ENCODE results near the gene PCSK7.

The PCSK7 gene

DNA sequence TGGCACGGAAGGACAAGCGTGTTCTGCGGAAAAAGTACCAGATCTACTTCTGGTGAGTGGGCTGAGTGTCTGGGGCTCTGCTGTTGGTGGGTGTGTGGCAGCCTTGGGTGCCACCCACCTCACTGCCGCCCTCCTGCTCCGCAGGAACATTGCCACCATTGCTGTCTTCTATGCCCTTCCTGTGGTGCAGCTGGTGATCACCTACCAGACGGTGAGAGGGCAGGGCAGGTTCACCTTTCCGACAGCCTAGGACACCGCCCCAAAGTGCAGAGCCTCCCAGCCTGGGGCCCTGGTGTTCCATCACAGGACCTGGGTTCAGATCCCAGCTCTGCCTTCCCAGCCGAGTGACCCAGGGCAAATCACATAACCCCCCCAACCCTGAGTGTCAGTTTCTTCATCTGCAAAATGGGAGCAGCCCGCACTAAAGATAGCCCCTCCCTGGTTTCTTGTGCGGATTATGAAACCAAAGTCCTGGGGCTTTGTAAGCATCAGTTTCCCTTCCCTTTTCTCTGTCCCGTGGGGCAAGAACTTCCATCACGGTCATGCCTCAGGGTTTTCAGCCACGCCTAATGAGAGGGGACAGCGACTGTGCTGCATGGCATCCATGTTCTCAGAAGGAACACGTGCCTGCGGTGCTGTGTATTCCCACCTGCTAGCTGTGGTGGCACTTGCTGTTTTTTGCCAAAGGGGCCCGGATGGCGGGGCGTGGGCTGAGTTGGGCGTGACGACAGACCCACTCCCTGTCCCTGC, 42.5 kb downstream of the PCSK7 start:
- ATAC-seq, result no peak
- TF ChIP-seq CSRNP3 (CRISPR knock-in tag; IDR thresholded peaks at IDR 0.05), result no peak
- no peak for TF ChIP-seq ZNF8 (CRISPR knock-in tag; IDR thresholded peaks at IDR 0.05)
- no peak for TF ChIP-seq PPARA (CRISPR knock-in tag; IDR thresholded peaks at IDR 0.05; ENCODE audit: borderline replicate concordance)
- no peak for TF ChIP-seq ZNF70 (CRISPR knock-in tag; IDR thresholded peaks at IDR 0.05)
- TF ChIP-seq ZNF565 (CRISPR knock-in tag; conservative IDR thresholded peaks at IDR 0.05; ENCODE audit: low read depth), result no peak
- no peak for TF ChIP-seq SNAI2 (CRISPR knock-in tag; IDR thresholded peaks at IDR 0.05)
- TF ChIP-seq TCF4 (CRISPR knock-in tag; IDR thresholded peaks at IDR 0.05; ENCODE audit: borderline replicate concordance), result no peak
- no peak for TF ChIP-seq BACH2 (CRISPR knock-in tag; IDR thresholded peaks at IDR 0.05; ENCODE audit: borderline replicate concordance)
- TF ChIP-seq ARNTL (CRISPR knock-in tag; IDR thresholded peaks at IDR 0.05; ENCODE audit: borderline replicate concordance, low read depth), result no peak
- TF ChIP-seq ISL1 (CRISPR knock-in tag; IDR thresholded peaks at IDR 0.05), result no peak
- TF ChIP-seq, protein P1, sequence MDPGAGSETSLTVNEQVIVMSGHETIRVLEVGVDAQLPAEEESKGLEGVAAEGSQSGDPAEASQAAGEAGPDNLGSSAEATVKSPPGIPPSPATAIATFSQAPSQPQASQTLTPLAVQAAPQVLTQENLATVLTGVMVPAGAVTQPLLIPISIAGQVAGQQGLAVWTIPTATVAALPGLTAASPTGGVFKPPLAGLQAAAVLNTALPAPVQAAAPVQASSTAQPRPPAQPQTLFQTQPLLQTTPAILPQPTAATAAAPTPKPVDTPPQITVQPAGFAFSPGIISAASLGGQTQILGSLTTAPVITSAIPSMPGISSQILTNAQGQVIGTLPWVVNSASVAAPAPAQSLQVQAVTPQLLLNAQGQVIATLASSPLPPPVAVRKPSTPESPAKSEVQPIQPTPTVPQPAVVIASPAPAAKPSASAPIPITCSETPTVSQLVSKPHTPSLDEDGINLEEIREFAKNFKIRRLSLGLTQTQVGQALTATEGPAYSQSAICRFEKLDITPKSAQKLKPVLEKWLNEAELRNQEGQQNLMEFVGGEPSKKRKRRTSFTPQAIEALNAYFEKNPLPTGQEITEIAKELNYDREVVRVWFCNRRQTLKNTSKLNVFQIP (CRISPR knock-in tag; IDR thresholded peaks at IDR 0.05; ENCODE audit: borderline replicate concordance, low read depth), result no peak

DNA sequence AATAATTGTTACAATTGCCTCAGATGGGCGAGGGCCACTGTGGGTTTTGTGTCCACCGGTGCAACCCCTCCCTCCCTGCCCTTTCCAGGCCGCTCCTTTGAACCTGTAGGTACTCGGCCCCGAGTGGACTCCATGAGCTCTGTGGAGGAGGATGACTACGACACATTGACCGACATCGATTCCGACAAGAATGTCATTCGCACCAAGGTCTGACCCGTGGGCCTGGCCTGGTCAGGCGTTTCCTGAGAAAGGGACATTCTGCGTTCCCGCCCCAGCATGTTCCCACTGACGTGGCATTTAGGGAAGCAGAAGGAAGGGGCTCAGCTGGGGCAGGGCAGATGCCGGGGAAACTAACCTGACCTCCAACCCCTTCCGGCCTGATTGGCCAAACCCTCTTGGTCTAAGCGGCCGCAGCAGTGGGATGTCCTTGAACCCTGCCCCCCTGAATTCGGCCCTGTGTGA, 43.2 kb downstream of the PCSK7 start:
- no peak for ATAC-seq
- TF ChIP-seq ZNF8 (CRISPR knock-in tag; IDR thresholded peaks at IDR 0.05) (no peak), CSDC2 (CRISPR knock-in tag; IDR thresholded peaks at IDR 0.05) (no peak), TSHZ2 (CRISPR knock-in tag; IDR thresholded peaks at IDR 0.05) (no peak), SNAI2 (CRISPR knock-in tag; IDR thresholded peaks at IDR 0.05) (no peak), RARB (CRISPR knock-in tag; IDR thresholded peaks at IDR 0.05) (no peak), ZC3H10 (CRISPR knock-in tag; IDR thresholded peaks at IDR 0.05) (no peak), ZNF565 (CRISPR knock-in tag; conservative IDR thresholded peaks at IDR 0.05; ENCODE audit: low read depth) (no peak), ZNF70 (CRISPR knock-in tag; IDR thresholded peaks at IDR 0.05) (no peak), TCF4 (CRISPR knock-in tag; IDR thresholded peaks at IDR 0.05; ENCODE audit: borderline replicate concordance) (no peak), TOX (CRISPR knock-in tag; IDR thresholded peaks at IDR 0.05; ENCODE audit: borderline replicate concordance) (no peak)
- TF ChIP-seq, protein P2, sequence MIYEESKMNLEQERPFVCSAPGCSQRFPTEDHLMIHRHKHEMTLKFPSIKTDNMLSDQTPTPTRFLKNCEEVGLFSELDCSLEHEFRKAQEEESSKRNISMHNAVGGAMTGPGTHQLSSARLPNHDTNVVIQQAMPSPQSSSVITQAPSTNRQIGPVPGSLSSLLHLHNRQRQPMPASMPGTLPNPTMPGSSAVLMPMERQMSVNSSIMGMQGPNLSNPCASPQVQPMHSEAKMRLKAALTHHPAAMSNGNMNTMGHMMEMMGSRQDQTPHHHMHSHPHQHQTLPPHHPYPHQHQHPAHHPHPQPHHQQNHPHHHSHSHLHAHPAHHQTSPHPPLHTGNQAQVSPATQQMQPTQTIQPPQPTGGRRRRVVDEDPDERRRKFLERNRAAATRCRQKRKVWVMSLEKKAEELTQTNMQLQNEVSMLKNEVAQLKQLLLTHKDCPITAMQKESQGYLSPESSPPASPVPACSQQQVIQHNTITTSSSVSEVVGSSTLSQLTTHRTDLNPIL (CRISPR knock-in tag; IDR thresholded peaks at IDR 0.05; ENCODE audit: low read depth), result no peak

DNA sequence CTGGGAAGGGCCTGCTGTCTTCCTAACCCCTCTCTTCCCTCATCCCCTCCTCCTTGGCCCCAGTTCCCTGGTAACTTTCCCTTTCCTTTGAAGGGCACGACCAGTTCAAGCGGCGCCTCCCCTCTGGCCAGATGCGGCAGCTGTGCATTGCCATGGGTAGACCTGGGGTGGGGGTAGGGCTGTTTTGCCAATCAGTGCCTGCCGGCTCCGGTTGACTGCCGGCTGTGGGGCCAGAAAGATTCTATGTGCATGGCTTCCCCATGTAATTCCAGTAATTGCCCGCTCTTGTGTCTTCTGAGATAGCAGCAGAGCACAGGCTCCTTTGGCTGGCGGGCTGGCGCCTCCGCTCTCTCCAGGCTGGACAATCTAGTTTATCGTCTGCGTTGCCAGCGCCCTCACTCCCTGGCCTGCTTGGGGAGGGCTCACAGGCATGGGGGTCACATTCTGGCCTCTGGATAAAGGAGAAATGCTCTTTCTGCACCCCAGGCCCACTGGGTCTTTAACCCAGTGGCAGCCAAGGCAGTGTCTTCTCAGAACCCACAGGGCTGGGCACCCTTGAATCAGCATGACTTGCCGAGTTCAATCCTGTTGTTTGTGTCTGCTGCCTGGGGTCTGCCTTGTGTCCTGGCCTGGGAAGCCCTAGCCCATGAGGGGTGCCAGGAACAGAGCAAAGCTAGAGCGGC, 43.9 kb downstream of the PCSK7 start:
- ATAC-seq, result no peak

DNA sequence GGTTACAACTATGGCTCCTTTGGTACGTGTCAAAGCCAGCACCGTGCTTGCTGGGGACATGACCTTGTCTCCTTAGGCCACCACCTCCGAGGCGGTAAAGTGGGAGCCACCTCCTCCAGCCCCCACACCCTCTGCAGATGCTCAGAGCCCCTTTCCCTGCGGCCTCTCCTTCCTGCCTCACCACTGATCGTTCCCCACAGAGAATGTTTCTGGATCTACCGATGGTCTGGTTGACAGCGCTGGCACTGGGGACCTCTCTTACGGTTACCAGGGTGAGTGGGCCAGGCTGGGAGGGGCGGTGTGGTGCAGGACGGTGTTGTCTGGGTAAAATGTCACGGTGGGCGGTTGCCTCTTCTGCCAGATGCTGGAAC, 44.5 kb downstream of the PCSK7 start:
- no peak for ATAC-seq
- TF ChIP-seq ZC3H10 (CRISPR knock-in tag; IDR thresholded peaks at IDR 0.05), result no peak
- no peak for TF ChIP-seq CSRNP3 (CRISPR knock-in tag; IDR thresholded peaks at IDR 0.05)
- no peak for TF ChIP-seq TSHZ2 (CRISPR knock-in tag; IDR thresholded peaks at IDR 0.05)
- TF ChIP-seq SNAI2 (CRISPR knock-in tag; IDR thresholded peaks at IDR 0.05), result no peak
- no peak for TF ChIP-seq ESRRG (CRISPR knock-in tag; IDR thresholded peaks at IDR 0.05)
- no peak for TF ChIP-seq OSR1 (CRISPR knock-in tag; IDR thresholded peaks at IDR 0.05)
- no peak for TF ChIP-seq BACH2 (CRISPR knock-in tag; IDR thresholded peaks at IDR 0.05; ENCODE audit: borderline replicate concordance)
- TF ChIP-seq GLIS3 (CRISPR knock-in tag; IDR thresholded peaks at IDR 0.05), result no peak

More for the DNA sequence above, 43.9 kb downstream of the PCSK7 start:
- TF ChIP-seq ZFP3 (CRISPR knock-in tag; IDR thresholded peaks at IDR 0.05), result no peak
- no peak for TF ChIP-seq ZFP30 (CRISPR knock-in tag; IDR thresholded peaks at IDR 0.05)
- no peak for TF ChIP-seq TOX (CRISPR knock-in tag; IDR thresholded peaks at IDR 0.05; ENCODE audit: borderline replicate concordance)
- no peak for TF ChIP-seq OSR1 (CRISPR knock-in tag; IDR thresholded peaks at IDR 0.05)

Data from SK-N-SH treated with all-trans-retinoic acid at 6 μM for 48 hours (cell line).